ENCODE measurements around the gene CNN1.
"Not testable (repeated sequence)": the region's sequence is repeated elsewhere in the genome, so short reads cannot be mapped to it uniquely, and the experiment has no call there.

Gene CNN1

GRCh38 chr19:11599704-11600103 is 61.1 kb downstream of the CNN1 start:
- not testable (repeated sequence) for DNase-seq (ENCODE audit: low read depth in 2 of 2)

All from stimulated activated CD4-positive, alpha-beta T cell treated with anti-CD3 and anti-CD28 coated beads, Interleukin-1b, Interleukin-23, amount 100 ng/mL, for 4 hours (primary cell).